Chondrocyte (in vitro differentiated cells): Measurements from ENCODE around the gene PLXNA2. TPM values are rescaled to one million over a fixed set of nuclear protein-coding genes. Genes with fewer than 3 reads are reported as not detected.

ENCODE experiments used
- DNase-seq: peaks from one replicate; pipeline ENCODE4 v3.0.0; 2021; ENCODE audit warnings: mixed read lengths, low spot score
- H3K27ac Mint-ChIP-seq: one replicate; pipeline ENCODE4 v1.8.0; 2021; ENCODE audit warnings: mild to moderate bottlenecking, moderate library complexity, mixed read lengths; ENCODE audit not compliant: unreplicated experiment
- H3K27me3 Mint-ChIP-seq: 2 replicates; pipeline ENCODE4 v1.8.0; 2021; ENCODE audit warnings: low read depth, mixed read lengths
- H3K36me3 Mint-ChIP-seq: 2 replicates; pipeline ENCODE4 v1.8.0; 2021; ENCODE audit warnings: low read depth, mixed read lengths
- H3K4me1 Mint-ChIP-seq: 2 replicates; pipeline ENCODE4 v1.8.0; 2021; ENCODE audit warnings: low read depth, mild to moderate bottlenecking, mixed read lengths
- H3K4me3 Mint-ChIP-seq: one replicate; pipeline ENCODE4 v1.8.0; 2021; ENCODE audit warnings: mild to moderate bottlenecking, moderate library complexity, mixed read lengths; ENCODE audit not compliant: unreplicated experiment
- H3K9me3 Mint-ChIP-seq: 2 replicates; pipeline ENCODE4 v1.8.0; 2021; ENCODE audit warnings: low read depth, mixed read lengths
- CTCF ChIP-seq: fragments of 200-600 bp; sonication (generic); IDR thresholded peaks from 2 replicates; pipeline ENCODE4 v1.5.0; 2021; ENCODE audit warnings: antibody characterized with exemption, mild to moderate bottlenecking, moderate library complexity
- total RNA-seq: library from RNA; stranded (reverse); gene quantifications from 3 replicates; pipeline ENCODE4 v1.2.1, GENCODE V29; 2021

PLXNA2 gene
- total RNA-seq, 1 donor from 2014 or later = 22.0 TPM

GRCh38 chr1:208178091-208178529 is 66.1 kb downstream of the PLXNA2 start:
- Mint-ChIP-seq H3K27ac (no peak overlapping the region), H3K9me3 (no peaks in the 10 kb centered on the region), H3K27me3 (no peaks in the 10 kb centered on the region), H3K36me3 (peaks cover 4% of the 10 kb centered on the region), H3K4me1 (peaks cover 72% of the 10 kb centered on the region), H3K4me3 (no peak overlapping the region)
- peak; percentile 37 for TF ChIP-seq CTCF
- DNase-seq = no peak

GRCh38 chr1:208177656-208178055 is 66.5 kb downstream of the PLXNA2 start:
- no peak for TF ChIP-seq CTCF
- no peak for DNase-seq
- peaks cover 71% of the 10 kb centered on the region for H3K4me1 Mint-ChIP-seq
- no peak overlapping the region for H3K4me3 Mint-ChIP-seq
- no peaks in the 10 kb centered on the region for H3K9me3 Mint-ChIP-seq
- H3K27me3 Mint-ChIP-seq = no peaks in the 10 kb centered on the region
- peaks cover 4% of the 10 kb centered on the region for H3K36me3 Mint-ChIP-seq
- H3K27ac Mint-ChIP-seq = no peak overlapping the region

- no peaks in the 10 kb centered on the region for H3K27me3 Mint-ChIP-seq
- DNase-seq = no peak
- TF ChIP-seq CTCF = no peak
- H3K9me3 Mint-ChIP-seq = no peaks in the 10 kb centered on the region
- H3K4me1 Mint-ChIP-seq = peaks cover 70% of the 10 kb centered on the region
- H3K4me3 Mint-ChIP-seq = no peak overlapping the region
- peaks cover 4% of the 10 kb centered on the region for H3K36me3 Mint-ChIP-seq
- H3K27ac Mint-ChIP-seq = no peak overlapping the region
Observed at GRCh38 chr1:208176649-208177048, 67.5 kb downstream of the PLXNA2 start.

- Mint-ChIP-seq H3K4me3 (no peak overlapping the region), H3K36me3 (peaks cover 4% of the 10 kb centered on the region), H3K4me1 (peaks cover 68% of the 10 kb centered on the region), H3K9me3 (no peaks in the 10 kb centered on the region), H3K27ac (no peak overlapping the region), H3K27me3 (no peaks in the 10 kb centered on the region)
- DNase-seq = no peak
- no peak for TF ChIP-seq CTCF
Observed at GRCh38 chr1:208175508-208175895, 68.7 kb downstream of the PLXNA2 start.

GRCh38 chr1:208174731-208175507 is 69.3 kb downstream of the PLXNA2 start:
- H3K4me3 Mint-ChIP-seq = no peak overlapping the region
- H3K36me3 Mint-ChIP-seq = peaks cover 4% of the 10 kb centered on the region
- DNase-seq = no peak
- no peaks in the 10 kb centered on the region for H3K27me3 Mint-ChIP-seq
- TF ChIP-seq CTCF = no peak
- H3K4me1 Mint-ChIP-seq = peaks cover 68% of the 10 kb centered on the region
- no peak overlapping the region for H3K27ac Mint-ChIP-seq
- no peaks in the 10 kb centered on the region for H3K9me3 Mint-ChIP-seq
